ENCODE measurements around the gene LTBP4.

- TF ChIP-seq NFIC (IDR thresholded peaks at IDR 0.05; ENCODE audit: borderline replicate concordance) (no peak), TAF1 (IDR thresholded peaks at IDR 0.05; ENCODE audit: borderline replicate concordance, low read depth, low read length) (no peak), CTCF (IDR thresholded peaks at IDR 0.05) (no peak)
Observed at GRCh38 chr19:40599331-40599901, 1.8 kb upstream of the LTBP4 start.
